ENCODE measurements around the gene DARS2. TPM values are rescaled to one million over a fixed set of nuclear protein-coding genes. Genes with fewer than 3 reads are reported as not detected.
A peak's percentile ranks its signal among the peaks of the same experiment; 100 is the strongest.

The DARS2 gene
- total and polyA plus RNA-seq, 2 donors (not counting 1 experiment from before 2014, with no cell fraction given), result 4.5 to 17.3 TPM

DNA sequence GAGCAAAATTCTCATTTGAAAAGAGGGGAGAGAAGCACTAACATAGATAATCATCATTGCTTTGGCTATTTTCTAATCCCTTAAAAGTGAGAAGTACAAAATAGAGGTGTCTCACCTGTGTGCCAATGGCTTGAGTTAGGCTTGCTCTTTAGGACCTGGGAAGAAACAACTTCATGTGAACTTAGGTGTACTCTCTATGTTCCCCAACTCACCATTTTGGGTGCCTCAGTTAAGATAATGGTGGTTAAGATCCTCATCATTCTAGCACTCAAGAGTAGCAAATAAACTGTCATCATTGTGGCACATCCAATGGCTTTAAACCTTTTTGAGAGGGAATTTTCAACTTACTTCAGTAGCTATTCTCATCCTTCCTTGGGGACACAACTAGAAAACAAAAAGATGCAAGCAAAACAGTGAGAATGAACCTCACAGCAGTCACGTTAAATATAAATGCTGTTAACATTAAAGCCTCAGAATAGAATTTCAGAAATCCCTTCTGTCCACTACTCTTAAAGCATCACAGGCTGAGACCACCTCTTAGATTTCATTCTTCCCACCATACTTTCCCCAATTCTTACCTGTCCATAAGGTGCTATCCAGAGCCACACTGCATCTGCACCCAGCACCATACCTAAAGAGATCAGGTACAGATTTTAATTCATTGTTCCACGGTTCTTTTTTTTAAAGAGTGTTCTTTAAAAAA, 42.1 kb downstream of the DARS2 start:
- Histone ChIP-seq H3K79me2 (ENCODE audit: control insufficient read depth, insufficient read depth, low read length) (peaks cover 19% of the 10 kb centered on the region), H2AFZ (ENCODE audit: insufficient read depth, low read depth, low read length, poor library complexity, severe bottlenecking) (no peak overlapping the region), H3K4me1 (ENCODE audit: control insufficient read depth in 2 of 2, insufficient read depth in 2 of 2, low read length in 2 of 2) (peaks cover 42 to 50% of the 10 kb centered on the region in 2 donors), H3K9ac (ENCODE audit: low read length) (peak overlapping the region; percentile 81), H3K27ac (ENCODE audit: low read length in 2 of 2) (peak overlapping the region; percentile 90 to 93), H3K4me3 (ENCODE audit: control extremely low read depth in 1 of 5, extremely low read depth in 1 of 5, insufficient read depth in 1 of 5, low read depth in 2 of 5, low read length in 4 of 5) (peak overlapping the region; percentile 70 to 98 (median 89)), H3K27me3 (replicated peaks in 1 of 4; ENCODE audit: control extremely low read depth in 1 of 4, control insufficient read depth in 3 of 4, insufficient read depth in 4 of 4, low read length in 3 of 4) (no peaks in the 10 kb centered on the region), H4K20me1 (ENCODE audit: control insufficient read depth, insufficient read depth, low read length, poor library complexity, severe bottlenecking) (no peaks in the 10 kb centered on the region), H3K4me2 (replicated peaks; ENCODE audit: low read depth, low read length, poor library complexity, severe bottlenecking) (peak overlapping the region; percentile 90), H3K36me3 (replicated peaks in 1 of 2; ENCODE audit: control extremely low read depth in 1 of 2, control insufficient read depth in 1 of 2, extremely low read depth in 1 of 2, insufficient read depth in 2 of 2, low read length in 1 of 2) (peaks cover 5 to 61% of the 10 kb centered on the region in 2 experiments), H3K9me3 (ENCODE audit: control extremely low read depth in 1 of 3, control insufficient read depth in 2 of 3, insufficient read depth in 1 of 3, low read length in 2 of 3) (no peaks in the 10 kb centered on the region)
- H3K27ac Mint-ChIP-seq, result peak overlapping the region; percentile 98
- H3K4me1 Mint-ChIP-seq, result peaks cover 69% of the 10 kb centered on the region
- intact Hi-C loops (cut with micrococcal nuclease), result loop anchor here (5.0 kb wide), 1 partner anchor 351 kb away; no protein-coding TSS in a partner anchor
- TF ChIP-seq, protein P1, sequence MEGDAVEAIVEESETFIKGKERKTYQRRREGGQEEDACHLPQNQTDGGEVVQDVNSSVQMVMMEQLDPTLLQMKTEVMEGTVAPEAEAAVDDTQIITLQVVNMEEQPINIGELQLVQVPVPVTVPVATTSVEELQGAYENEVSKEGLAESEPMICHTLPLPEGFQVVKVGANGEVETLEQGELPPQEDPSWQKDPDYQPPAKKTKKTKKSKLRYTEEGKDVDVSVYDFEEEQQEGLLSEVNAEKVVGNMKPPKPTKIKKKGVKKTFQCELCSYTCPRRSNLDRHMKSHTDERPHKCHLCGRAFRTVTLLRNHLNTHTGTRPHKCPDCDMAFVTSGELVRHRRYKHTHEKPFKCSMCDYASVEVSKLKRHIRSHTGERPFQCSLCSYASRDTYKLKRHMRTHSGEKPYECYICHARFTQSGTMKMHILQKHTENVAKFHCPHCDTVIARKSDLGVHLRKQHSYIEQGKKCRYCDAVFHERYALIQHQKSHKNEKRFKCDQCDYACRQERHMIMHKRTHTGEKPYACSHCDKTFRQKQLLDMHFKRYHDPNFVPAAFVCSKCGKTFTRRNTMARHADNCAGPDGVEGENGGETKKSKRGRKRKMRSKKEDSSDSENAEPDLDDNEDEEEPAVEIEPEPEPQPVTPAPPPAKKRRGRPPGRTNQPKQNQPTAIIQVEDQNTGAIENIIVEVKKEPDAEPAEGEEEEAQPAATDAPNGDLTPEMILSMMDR (IDR thresholded peaks at IDR 0.05), result no peak
- TF ChIP-seq EZH2 (IDR thresholded peaks at IDR 0.05; ENCODE audit: borderline replicate concordance, insufficient read depth, low read depth, low read length, poor library complexity, severe bottlenecking), result no peak
- H3K9me3 Mint-ChIP-seq (ENCODE audit: insufficient read depth), result no peaks in the 10 kb centered on the region
- CTCF ChIA-PET, result interaction anchor here (0.6 to 1.5 kb wide), 2 partner anchors 9 to 351 kb away, joined by 4 to 7 read pairs; no protein-coding TSS in a partner anchor
- no CpG with 5 or more reads among the region's 2 CpGs for WGBS (ENCODE audit: insufficient coverage)
- H3K27me3 Mint-ChIP-seq, result no peaks in the 10 kb centered on the region
- DNase-seq, result peak; percentile 25
- H3K4me3 Mint-ChIP-seq, result peak overlapping the region; percentile 94
- POLR2A ChIA-PET, result no interaction called here
- ATAC-seq (ENCODE audit: low read depth), result no peak

Measured in B cell (primary cell).